ENCODE measurements around the gene PRMT7. TPM values are rescaled to one million over a fixed set of nuclear protein-coding genes. Genes with fewer than 3 reads are reported as not detected.
A peak's percentile ranks its signal among the peaks of the same experiment; 100 is the strongest.

Gene PRMT7
- total RNA-seq, 1 experiment from 2014 or later: 23.3 TPM

DNA sequence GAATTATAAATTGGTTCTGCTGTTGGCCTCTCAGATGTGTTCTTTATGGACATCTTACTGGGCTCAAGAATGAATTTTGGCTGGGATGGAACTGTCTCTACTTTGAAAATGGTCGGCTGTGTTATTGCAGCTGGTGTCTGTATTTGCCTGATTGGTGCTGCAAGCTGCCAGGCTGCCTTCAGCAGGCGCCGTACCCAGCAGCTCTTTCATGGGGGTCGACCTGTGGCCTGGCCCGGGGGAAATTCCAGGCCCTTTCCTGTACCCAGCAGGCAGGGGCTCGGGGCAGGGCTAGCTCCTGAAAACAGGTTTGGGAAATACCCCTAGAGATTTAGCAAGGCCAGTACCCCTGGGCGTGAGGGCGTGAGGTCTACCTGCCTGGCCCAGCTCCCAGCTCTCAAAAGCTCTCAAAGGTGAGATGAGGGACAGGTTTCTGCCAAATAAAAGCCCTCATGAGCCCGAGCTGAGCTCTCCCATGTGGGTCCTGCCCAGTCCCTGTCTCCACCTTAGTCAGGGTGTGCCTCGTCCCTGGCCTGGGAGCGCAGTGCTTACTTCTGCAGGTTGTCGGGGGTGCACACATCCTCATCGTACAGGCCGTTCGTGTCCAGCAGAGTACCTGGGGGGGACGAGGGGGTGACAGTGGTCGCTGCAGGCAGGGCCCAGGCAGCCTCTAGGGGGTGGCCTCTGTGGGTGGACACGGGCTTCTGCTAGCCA, 52.3 kb downstream of the PRMT7 start:
- DNase-seq (ENCODE audit: low read depth): no peak

GRCh38 chr16:68363658-68364521, 53.1 kb downstream of the PRMT7 start:
- DNase-seq (ENCODE audit: low read depth): no peak

DNA sequence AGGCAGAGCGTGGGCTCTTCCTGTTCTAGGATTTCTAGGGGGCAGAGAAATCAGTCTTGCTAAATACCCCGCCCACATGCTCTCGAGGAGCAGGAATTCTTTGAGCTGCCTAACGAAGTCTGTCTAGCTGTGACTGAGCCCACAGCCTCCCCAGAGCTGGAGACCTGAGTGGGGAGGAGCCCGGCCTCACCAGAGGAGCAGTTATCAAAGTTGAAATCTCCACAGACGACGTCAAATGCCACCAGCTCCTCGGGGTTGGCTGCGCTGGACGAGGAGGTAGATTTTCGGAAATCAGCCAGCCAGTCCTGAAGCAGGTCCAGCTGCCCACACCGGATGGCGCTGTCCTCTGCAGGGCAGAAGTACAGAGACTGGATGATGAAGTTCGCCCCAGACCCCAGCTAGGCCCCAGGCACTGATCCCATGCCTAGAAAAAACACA, 53.8 kb downstream of the PRMT7 start:
- no peak for DNase-seq (ENCODE audit: low read depth)

- peak; percentile 24 for DNase-seq (ENCODE audit: low read depth)
Measured at GRCh38 chr16:68365167-68365817, 54.5 kb downstream of the PRMT7 start.

GRCh38 chr16:68366062-68366461, 55.2 kb downstream of the PRMT7 start:
- no peak for DNase-seq (ENCODE audit: low read depth)

DNA sequence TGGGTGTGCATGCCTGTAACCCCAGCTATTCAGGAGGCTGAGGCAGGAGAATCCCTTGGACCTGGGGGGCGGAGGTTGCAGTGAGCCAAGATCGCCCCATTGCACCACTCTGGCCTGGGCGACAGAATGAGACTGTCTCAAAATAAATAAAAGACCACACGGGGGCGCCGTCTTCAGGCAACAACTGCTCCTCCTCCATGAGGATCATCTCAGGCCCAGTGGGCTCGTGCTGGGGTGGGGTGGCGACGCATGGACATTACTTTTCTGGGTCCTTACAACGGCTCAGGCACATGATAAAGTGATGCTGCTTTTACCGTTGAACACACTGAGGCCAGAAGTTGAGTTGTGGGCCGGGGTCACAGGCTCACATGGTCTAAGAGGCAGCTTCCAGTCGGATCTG, 56.2 kb downstream of the PRMT7 start:
- peak; percentile 23 for DNase-seq (ENCODE audit: low read depth)

DNA sequence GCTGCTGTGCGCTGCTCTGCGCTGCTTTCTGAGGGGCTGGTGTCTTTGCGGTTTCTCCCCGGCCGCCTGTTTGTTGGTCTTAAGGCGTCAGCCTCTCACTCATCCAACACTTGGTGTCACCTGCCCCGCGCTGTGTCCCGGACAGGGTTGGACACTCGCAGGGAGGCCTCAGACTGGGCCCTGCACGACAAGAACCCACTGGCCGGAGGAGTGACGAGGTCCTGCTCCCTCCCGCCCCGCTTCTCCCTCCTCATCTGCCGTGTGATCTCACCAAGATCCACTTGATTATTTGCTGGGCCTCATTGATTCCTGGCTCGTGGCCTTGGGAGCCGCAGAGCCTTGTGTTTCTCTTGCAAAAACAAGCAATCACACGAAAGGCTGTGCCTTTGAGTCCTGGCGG, 56.6 kb downstream of the PRMT7 start:
- no peak for DNase-seq (ENCODE audit: low read depth)

DNA sequence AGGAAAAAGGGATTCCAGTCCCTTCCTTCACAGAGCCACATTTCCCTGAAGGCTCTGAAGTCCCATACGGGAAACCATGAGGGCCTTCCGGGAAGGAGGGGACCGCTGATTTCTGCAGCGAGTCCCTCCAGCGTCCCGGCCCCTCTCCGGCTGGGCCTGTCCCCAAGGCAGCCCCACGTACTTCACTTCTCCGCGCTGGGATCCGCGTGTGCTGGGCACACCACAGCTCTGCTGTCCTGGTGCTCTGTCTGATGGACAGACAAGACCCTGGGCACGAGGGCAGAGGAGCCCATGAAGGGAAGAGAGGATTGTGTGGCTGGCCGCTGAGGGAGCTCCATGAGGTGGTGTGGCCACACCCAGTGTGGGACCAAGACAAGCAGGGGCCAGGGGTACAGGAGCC, 57.1 kb downstream of the PRMT7 start:
- no peak for DNase-seq (ENCODE audit: low read depth)

DNA sequence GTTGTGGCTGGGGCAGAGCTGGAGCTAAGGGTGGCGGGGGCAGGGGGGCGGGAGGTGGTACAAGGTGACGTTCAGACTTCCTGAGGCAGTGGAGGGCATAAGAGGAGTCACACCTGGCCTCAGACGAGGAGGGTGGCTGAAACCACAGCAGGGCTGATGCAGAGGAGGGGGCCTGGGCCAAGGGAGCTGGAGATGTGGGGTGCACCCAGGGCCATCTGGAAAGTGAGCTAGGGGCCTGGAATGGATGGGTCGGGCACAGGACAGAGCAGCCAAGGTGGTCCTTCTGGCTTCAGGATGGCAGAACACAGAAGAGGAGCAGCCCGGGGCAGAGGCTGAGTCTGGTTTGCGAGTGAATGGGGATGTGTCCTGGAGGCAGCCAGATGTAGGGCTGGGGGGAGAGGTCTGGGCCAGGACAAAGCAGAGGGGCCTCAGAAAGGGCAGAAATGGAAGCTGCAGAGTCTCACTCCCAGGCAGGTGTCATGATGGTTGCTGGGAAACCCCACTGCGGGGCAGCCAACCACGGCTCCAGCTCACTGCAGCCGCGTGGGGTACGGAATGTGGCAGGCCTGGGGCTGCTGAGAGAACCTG, 57.6 kb downstream of the PRMT7 start:
- DNase-seq (ENCODE audit: low read depth): no peak

GRCh38 chr16:68369168-68369567, 58.3 kb downstream of the PRMT7 start:
- no peak for DNase-seq (ENCODE audit: low read depth)

- peak; percentile 32 for DNase-seq (ENCODE audit: low read depth)
Measured at GRCh38 chr16:68369697-68370580, 59.1 kb downstream of the PRMT7 start.

DNA sequence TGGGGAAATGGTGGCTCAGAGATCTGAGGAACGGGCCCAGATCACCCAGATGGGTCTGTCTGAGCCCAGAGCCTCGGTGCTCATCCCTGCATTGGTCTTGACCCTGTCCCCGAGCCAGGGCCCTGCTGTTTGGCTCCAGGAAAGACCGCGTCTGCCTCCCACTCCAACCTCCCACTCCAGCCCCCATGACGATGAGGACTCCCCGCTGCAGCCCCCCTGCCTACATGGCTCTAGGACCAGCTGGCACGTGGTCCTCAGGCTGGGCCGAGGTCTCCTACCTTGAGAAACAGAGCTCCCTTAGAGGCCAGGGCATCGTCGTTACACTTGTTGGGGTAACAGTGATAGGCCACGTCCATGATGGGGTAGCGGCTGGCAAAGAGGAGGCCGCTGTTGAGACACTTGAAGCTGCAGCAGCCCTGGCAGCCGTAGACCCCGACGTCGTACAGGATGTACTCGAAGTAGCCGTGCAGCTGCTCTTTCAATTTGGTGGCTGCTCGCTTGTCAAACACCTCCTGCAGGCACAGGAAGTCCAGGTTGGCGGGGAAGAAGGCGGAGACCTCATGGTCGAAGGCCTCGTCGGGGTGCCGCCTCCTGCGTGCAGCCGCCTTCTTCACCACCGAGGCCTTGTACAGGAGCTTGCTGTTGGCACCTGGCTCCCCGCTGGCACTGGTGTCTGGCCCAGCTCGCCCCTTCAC, 59.9 kb downstream of the PRMT7 start:
- DNase-seq (ENCODE audit: low read depth): no peak

GRCh38 chr16:68371276-68371651, 60.4 kb downstream of the PRMT7 start:
- no peak for DNase-seq (ENCODE audit: low read depth)

DNA sequence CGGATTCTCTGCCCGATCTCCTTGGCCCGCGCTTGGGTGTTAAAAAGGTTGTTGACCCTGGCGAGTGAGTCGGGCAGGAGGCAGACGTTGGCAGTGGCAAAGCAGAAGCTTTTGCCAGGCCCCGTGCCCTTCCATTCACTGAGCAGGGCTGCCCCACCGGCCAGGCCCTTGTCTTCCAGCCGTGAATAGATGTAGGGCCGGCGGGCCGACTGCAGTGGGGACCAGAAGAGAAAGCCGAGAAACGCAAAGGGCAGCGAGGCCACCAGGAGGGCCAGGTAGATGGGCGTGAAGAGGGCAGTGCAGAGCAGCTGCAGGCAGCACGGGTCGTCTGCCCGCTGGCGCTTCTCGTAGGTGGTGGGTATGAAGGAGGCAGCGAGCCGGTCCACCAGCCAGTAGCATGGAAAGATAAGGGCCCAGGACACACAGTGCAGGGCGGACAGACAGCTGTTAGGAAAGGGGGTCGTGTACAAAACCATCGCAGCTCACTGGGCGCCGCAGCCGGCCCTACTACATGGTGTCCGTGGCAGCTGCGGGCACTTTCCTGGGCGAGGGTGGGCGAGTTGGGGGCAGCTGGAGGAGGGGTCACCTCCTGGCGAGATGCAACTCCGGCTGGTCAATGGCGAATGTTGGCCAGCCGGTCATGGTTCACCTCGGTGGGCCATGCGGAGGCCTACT, 61.0 kb downstream of the PRMT7 start:
- DNase-seq (ENCODE audit: low read depth): no peak

- DNase-seq (ENCODE audit: low read depth): no peak
Measured at GRCh38 chr16:68372381-68372720, 61.5 kb downstream of the PRMT7 start.

DNA sequence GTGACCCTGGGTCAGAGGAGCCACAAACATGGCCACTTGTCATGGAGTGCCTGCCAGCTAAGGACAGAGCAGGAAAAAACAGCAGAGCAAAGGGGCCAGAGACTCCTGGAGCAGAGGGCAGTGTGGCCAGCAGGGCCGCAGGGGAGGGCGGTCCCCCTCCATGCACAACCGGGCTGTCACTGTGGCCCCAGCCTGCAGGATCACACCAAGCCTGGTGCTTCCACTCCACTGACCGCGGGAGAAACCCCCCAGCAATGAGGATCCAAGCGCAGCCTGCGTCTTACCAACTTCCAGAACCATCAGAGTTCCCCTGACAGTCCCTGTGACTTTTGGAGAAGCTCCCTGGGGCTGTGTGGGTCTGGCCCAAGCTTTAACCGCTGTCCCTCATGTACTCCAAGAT, 62.0 kb downstream of the PRMT7 start:
- no peak for DNase-seq (ENCODE audit: low read depth)

DNA sequence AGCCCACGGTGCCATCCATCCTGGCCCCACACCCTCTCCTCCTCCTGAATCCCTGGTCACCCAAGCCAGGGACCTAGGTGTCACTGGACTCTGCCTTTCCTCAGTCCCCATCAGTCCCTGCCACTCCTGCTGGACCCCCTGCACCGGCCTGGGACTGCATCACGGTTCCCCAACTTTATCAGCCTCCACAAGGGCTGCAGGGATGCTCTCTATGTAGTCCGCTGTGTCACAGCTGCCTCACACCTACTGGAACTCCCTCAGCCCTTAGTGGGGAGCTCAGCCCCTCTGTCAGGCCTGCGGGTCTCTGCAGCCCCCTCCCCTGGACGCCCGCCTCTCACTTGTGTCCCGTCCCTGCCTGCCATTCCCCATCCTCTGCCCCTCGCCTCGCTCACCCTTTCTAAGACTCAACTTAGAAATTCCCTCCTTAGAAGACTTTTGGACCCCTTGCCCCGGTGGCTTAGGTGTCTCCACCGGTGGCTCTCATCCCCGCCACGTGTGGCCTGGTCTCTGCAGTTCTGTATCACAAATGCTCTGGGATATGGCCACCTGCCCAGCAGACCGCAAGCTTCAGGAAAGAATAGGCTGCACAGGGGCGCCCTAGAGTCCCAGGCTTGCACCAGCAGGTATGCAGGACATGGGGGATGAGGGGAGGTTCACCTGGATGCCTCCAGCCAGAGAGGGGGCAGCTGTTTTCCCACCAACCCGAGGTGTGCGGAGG, 62.9 kb downstream of the PRMT7 start:
- no peak for DNase-seq (ENCODE audit: low read depth)

DNA sequence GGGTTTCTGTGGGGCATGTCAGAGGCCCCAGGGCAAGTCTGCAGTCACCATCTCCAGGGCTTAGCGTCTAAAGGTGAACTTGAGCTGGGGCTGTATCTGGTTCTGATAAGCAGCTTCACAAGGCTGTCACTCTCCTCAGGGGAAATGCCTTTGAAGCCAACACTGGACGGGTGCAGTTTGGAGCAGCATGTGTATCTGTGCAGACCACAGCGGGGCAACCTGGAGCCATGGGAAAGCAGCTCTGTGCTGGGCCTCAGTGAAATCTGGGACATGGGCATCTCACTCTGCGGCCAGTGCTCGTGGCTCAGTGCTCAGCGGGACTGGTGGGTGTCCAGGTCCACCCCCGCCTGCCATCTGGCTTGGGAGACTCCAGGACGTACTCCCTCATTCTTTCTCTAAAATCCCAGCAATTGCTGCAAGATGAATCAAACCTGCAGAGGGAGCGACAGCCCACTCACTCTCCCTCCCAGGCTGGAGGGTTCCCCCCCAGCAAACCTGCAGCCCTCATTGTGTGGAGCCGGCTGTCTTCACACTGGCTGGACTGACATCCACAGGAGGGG, 63.5 kb downstream of the PRMT7 start:
- DNase-seq (ENCODE audit: low read depth): no peak

- peak; percentile 15 for DNase-seq (ENCODE audit: low read depth)
Measured at GRCh38 chr16:68374961-68375660, 64.3 kb downstream of the PRMT7 start.

Measured in RPMI7951 (cell line).